H1 (cell line): ENCODE data around the gene WFIKKN1. TPM values are rescaled to one million over a fixed set of nuclear protein-coding genes. Genes with fewer than 3 reads are reported as not detected.

Experiments used
- CTCF ChIA-PET: fragments of 300-600 bp; sonication (Branson Sonifier 250); formaldehyde crosslinking; loops from one replicate; lab custom pipeline; 2021; ENCODE audit not compliant: partially characterized antibody; lab: Charles Lee
- POLR2A ChIA-PET: fragments of 300-600 bp; sonication (Branson Sonifier 250); formaldehyde crosslinking; loops from one replicate; lab custom pipeline; 2021; ENCODE audit warnings: inconsistent platforms; ENCODE audit not compliant: partially characterized antibody; lab: Charles Lee
- DNase-seq, 2 experiments: peaks; one replicate each; pipeline versions ENCODE4 v3.0.0 to v3.0.0-alpha.2; 2010 to 2022; ENCODE audit warnings: low spot score in 2 of 2, low read depth in 1 of 2, mixed read lengths in 1 of 2
- FAIRE-seq: peaks from 2 replicates; lab custom pipeline; 2011; peaks lifted over from hg19 to GRCh38; lab: Jason Lieb, UNC
- H2AFZ ChIP-seq: 2 replicates; pipeline ENCODE4 v1.8.1; 2012; ENCODE audit warnings: low read length, inconsistent platforms
- H2AK5ac ChIP-seq: 2 replicates; pipeline ENCODE4 v1.6.1; 2013; ENCODE audit warnings: low read depth, low read length
- H2BK120ac ChIP-seq: replicated peaks from 2 replicates; pipeline ENCODE3; 2013; ENCODE audit warnings: low read depth, low read length, inconsistent platforms
- H2BK12ac ChIP-seq: 2 replicates; pipeline ENCODE4 v1.6.1; 2013; ENCODE audit warnings: low read depth, low read length
- H2BK15ac ChIP-seq: 2 replicates; pipeline ENCODE4 v1.6.1; 2013; ENCODE audit warnings: low read length
- H2BK20ac ChIP-seq: 2 replicates; pipeline ENCODE4 v1.6.1; 2013; ENCODE audit warnings: low read length
- H2BK5ac ChIP-seq: 2 replicates; pipeline ENCODE4 v1.6.1; 2013; ENCODE audit warnings: low read depth, low read length
- H3K14ac ChIP-seq: 2 replicates; pipeline ENCODE4 v1.6.1; 2013; ENCODE audit warnings: inconsistent platforms; ENCODE audit not compliant: insufficient read length
- H3K18ac ChIP-seq: 2 replicates; pipeline ENCODE4 v1.6.1; 2013; ENCODE audit warnings: low read length; ENCODE audit errors: extremely low read depth
- H3K23ac ChIP-seq: 2 replicates; pipeline ENCODE4 v1.6.1; 2013; ENCODE audit warnings: inconsistent platforms; ENCODE audit not compliant: insufficient read length
- H3K23me2 ChIP-seq: 2 replicates; pipeline ENCODE4 v1.6.1; 2013; ENCODE audit warnings: low read depth, low read length
- H3K27ac ChIP-seq: 2 replicates; pipeline ENCODE4 v1.6.1; 2011; ENCODE audit warnings: low read depth, low read length, inconsistent platforms
- H3K27me3 ChIP-seq, 4 experiments: replicated peaks in 1 of 4; 1 replicate in 1 of 4; 2 replicates in 3 of 4; pipeline versions ENCODE4 v1.6.1 to v1.8.1; 2011 to 2013; ENCODE audit warnings: low read length in 3 of 4, mild to moderate bottlenecking in 3 of 4, inconsistent platforms in 2 of 4, mixed read lengths in 2 of 4, moderate library complexity in 1 of 4; ENCODE audit not compliant: control insufficient read depth in 3 of 4, insufficient read depth in 3 of 4; ENCODE audit errors: extremely low read depth in 1 of 4
- H3K36me3 ChIP-seq, 4 experiments: 2 replicates each; pipeline versions ENCODE4 v1.6.1 to v1.8.1; 2011 to 2013; ENCODE audit warnings: mild to moderate bottlenecking in 4 of 4, low read length in 3 of 4, moderate library complexity in 2 of 4, control low read depth in 1 of 4, inconsistent platforms in 1 of 4; ENCODE audit not compliant: insufficient read depth in 4 of 4, control insufficient read depth in 2 of 4
- H3K4ac ChIP-seq: replicated peaks from 2 replicates; pipeline ENCODE3; 2013; ENCODE audit warnings: low read length, low read depth, mixed read lengths, inconsistent platforms; ENCODE audit not compliant: insufficient read length
- H3K4me1 ChIP-seq, 4 experiments: replicated peaks in 1 of 4; 1 replicate in 1 of 4; 2 replicates in 3 of 4; pipeline versions ENCODE4 v1.6.1 to v1.8.1; 2011 to 2013; ENCODE audit warnings: low read length in 3 of 4, inconsistent platforms in 2 of 4, mixed read lengths in 1 of 4; ENCODE audit not compliant: insufficient read depth in 4 of 4, control insufficient read depth in 3 of 4
- H3K4me2 ChIP-seq, 2 experiments: 2 replicates each; pipeline versions ENCODE4 v1.6.1 to v1.8.1; 2011 to 2013; ENCODE audit warnings: low read depth in 2 of 2, low read length in 2 of 2, control low read depth in 1 of 2, inconsistent platforms in 1 of 2, mild to moderate bottlenecking in 1 of 2; ENCODE audit not compliant: insufficient read depth in 1 of 2
- H3K4me3 ChIP-seq, 4 experiments: fragments of 200-600, 300-600 bp in 1 of 4; sonication (generic), shearing (Covaris generic), sonication (Bioruptor Twin) in 1 of 4; 2 replicates each; pipeline versions ENCODE4 v1.5.1 to v1.8.1; 2011 to 2016; ENCODE audit warnings: low read length in 4 of 4, low read depth in 3 of 4, control low read depth in 2 of 4, inconsistent platforms in 2 of 4, mild to moderate bottlenecking in 2 of 4, mixed read lengths in 1 of 4, moderate library complexity in 1 of 4; ENCODE audit not compliant: insufficient read depth in 2 of 4; ENCODE audit errors: extremely low read depth in 1 of 4
- H3K56ac ChIP-seq: replicated peaks from 2 replicates; pipeline ENCODE3; 2013; ENCODE audit warnings: low read depth, mild to moderate bottlenecking, mixed read lengths, low read length, inconsistent platforms; ENCODE audit not compliant: insufficient read length
- H3K79me1 ChIP-seq: 2 replicates; pipeline ENCODE4 v1.6.1; 2013; ENCODE audit warnings: low read depth, low read length, control low read depth
- H3K79me2 ChIP-seq, 2 experiments: 2 replicates each; pipeline versions ENCODE4 v1.6.1 to v1.8.1; 2012 to 2013; ENCODE audit warnings: low read length in 2 of 2, mild to moderate bottlenecking in 2 of 2, inconsistent platforms in 1 of 2; ENCODE audit not compliant: insufficient read depth in 2 of 2, control insufficient read depth in 1 of 2
- H3K9ac ChIP-seq, 4 experiments: replicated peaks in 1 of 4; 1 replicate in 1 of 4; 2 replicates in 3 of 4; pipeline versions ENCODE4 v1.6.1 to v1.8.1; 2011 to 2013; ENCODE audit warnings: low read depth in 3 of 4, low read length in 3 of 4, control low read depth in 2 of 4, mild to moderate bottlenecking in 2 of 4, moderate library complexity in 2 of 4, inconsistent platforms in 1 of 4; ENCODE audit errors: extremely low read depth in 1 of 4
- H3K9me3 ChIP-seq, 2 experiments: 2 replicates each; pipeline versions ENCODE4 v1.6.1 to v1.8.1; 2012 to 2013; ENCODE audit warnings: mild to moderate bottlenecking in 2 of 2, moderate library complexity in 2 of 2, control low read depth in 1 of 2, inconsistent platforms in 1 of 2, low read depth in 1 of 2, low read length in 1 of 2, mixed read lengths in 1 of 2; ENCODE audit not compliant: insufficient read depth in 2 of 2
- H4K20me1 ChIP-seq, 2 experiments: replicated peaks in 1 of 2; 2 replicates each; pipeline versions ENCODE3 to v1.8.1; 2011 to 2013; ENCODE audit warnings: inconsistent platforms in 2 of 2, low read length in 2 of 2, mild to moderate bottlenecking in 1 of 2; ENCODE audit not compliant: insufficient read depth in 2 of 2, control insufficient read depth in 1 of 2
- H4K5ac ChIP-seq: 2 replicates; pipeline ENCODE4 v1.6.1; 2013; ENCODE audit warnings: low read length, low read depth, mixed read lengths, inconsistent platforms; ENCODE audit not compliant: insufficient read length
- H4K8ac ChIP-seq: 2 replicates; pipeline ENCODE4 v1.8.0; 2013; ENCODE audit warnings: mild to moderate bottlenecking, moderate library complexity, low read length, inconsistent platforms; ENCODE audit not compliant: insufficient read depth; ENCODE audit errors: extremely low read depth
- H4K91ac ChIP-seq: replicated peaks from 2 replicates; pipeline ENCODE3; 2013; ENCODE audit warnings: low read length, mixed read lengths, inconsistent platforms; ENCODE audit not compliant: insufficient read length
- CBX5 ChIP-seq: fragments of 300-800, 300-1000 bp; sonication (generic); IDR thresholded peaks from 2 replicates; pipeline ENCODE4 v1.7.1; 2016; ENCODE audit warnings: antibody characterized with exemption, low read length, low read depth
- CTBP2 ChIP-seq: IDR thresholded peaks from 2 replicates; pipeline ENCODE4 v1.7.0; 2011; ENCODE audit warnings: borderline replicate concordance, mild to moderate bottlenecking, moderate library complexity, mixed read lengths, low read length; ENCODE audit not compliant: insufficient read depth, insufficient read length
- CTCF ChIP-seq, 3 experiments: IDR thresholded peaks; 1 replicate in 2 of 3; 2 replicates in 1 of 3; pipeline versions ENCODE4 v1.5.1 to v1.6.1; 2011; ENCODE audit warnings: low read length in 3 of 3, mild to moderate bottlenecking in 3 of 3, inconsistent platforms in 2 of 3, low read depth in 1 of 3, moderate library complexity in 1 of 3; ENCODE audit not compliant: insufficient read depth in 1 of 3; ENCODE audit errors: control extremely low read depth in 1 of 3
- KDM1A ChIP-seq: fragments of 200-600, 300-600 bp; sonication (generic); IDR thresholded peaks from 2 replicates; pipeline ENCODE4 v1.7.1; 2016; ENCODE audit warnings: mild to moderate bottlenecking, low read length, borderline replicate concordance
- NANOG ChIP-seq: IDR thresholded peaks from 2 replicates; pipeline ENCODE4 v1.6.1; 2011; ENCODE audit warnings: low read length, low read depth, mild to moderate bottlenecking, inconsistent platforms; ENCODE audit not compliant: insufficient read depth, poor library complexity, severe bottlenecking
- POLR2AphosphoS5 ChIP-seq: IDR thresholded peaks from 2 replicates; pipeline ENCODE4 v1.6.1; 2011; ENCODE audit warnings: low read depth, low read length
- SP1 ChIP-seq: IDR thresholded peaks from 2 replicates; pipeline ENCODE4 v1.6.1; 2011; ENCODE audit warnings: low read depth, low read length
- SUZ12 ChIP-seq: fragments of 200-600 bp; sonication (generic); IDR thresholded peaks from 2 replicates; pipeline ENCODE4 v1.6.1; 2012; ENCODE audit warnings: mild to moderate bottlenecking, inconsistent platforms, low read length, moderate library complexity, mixed read lengths
- WGBS, 2 experiments: shearing (Covaris generic) in 1 of 2; methylation state at CpG; one replicate each; pipeline versions ENCODE4 v1.1.6 to v1.1.7; 2013 to 2015; ENCODE audit warnings: low lambda C conversion rate in 2 of 2, mixed read lengths in 2 of 2, inconsistent platforms in 1 of 2, low coverage in 1 of 2, missing lambda C conversion rate in 1 of 2; ENCODE audit not compliant: insufficient replicate concordance in 2 of 2, insufficient coverage in 1 of 2, insufficient read length in 1 of 2; ENCODE audit errors: extremely low coverage in 1 of 2, missing lambda C conversion rate in 1 of 2; 5-methylcytosine and 5-hydroxymethylcytosine counted together
- polyA plus RNA-seq, 7 experiments: library from polyadenylated mRNA; depleted of rRNA in 3 of 7; stranded (reverse) in 5 of 7; unstranded in 2 of 7; fragments of >200 nt in 5 of 7; fragments of 200-250 nt in 2 of 7; gene quantifications; 1 replicate in 5 of 7; 2 replicates in 1 of 7; 4 replicates in 1 of 7; pipeline versions ENCODE4 v1.2.1 to v1.2.3, GENCODE V29; 2011 to 2013; ENCODE audit warnings: missing spikeins in 2 of 7, mixed read lengths in 2 of 7
- total RNA-seq: library from RNA; stranded (reverse); fragmentation: NEBNext Ultra II Directional; extraction: Animal tissue kit (Norgen Biotek cat#: 25700); gene quantifications from 2 replicates; pipeline ENCODE4 v1.2.1, GENCODE V29; 2021

The WFIKKN1 gene
- total and polyA plus RNA-seq, 2 of the 8 experiments (the other 6 are each of a cell fraction or from before 2014, with no cell fraction given): 11.4 to 15.8 TPM

- H4K8ac ChIP-seq: peak overlapping the region; percentile 66
- peak overlapping the region; percentile 79 to 88 for H3K4me2 ChIP-seq
- H2BK20ac ChIP-seq: peak overlapping the region; percentile 55; the same call in 1 of the 2 replicates
- no peaks in the 10 kb centered on the region for H3K79me1 ChIP-seq
- DNase-seq (peak in 1 of 2 experiments; percentile 72), FAIRE-seq (no peak)
- peak overlapping the region; percentile 60 for H3K56ac ChIP-seq
- H2AFZ ChIP-seq: no peak overlapping the region
- H3K9ac ChIP-seq: peak overlapping the region in 2 of 4 experiments; percentile 4 to 8; a peak in 3 of 7 replicates
- H3K23me2 ChIP-seq: peaks cover 2% of the 10 kb centered on the region; the same call in 1 of the 2 replicates
- no peaks in the 10 kb centered on the region for H3K27me3 ChIP-seq
- WGBS, 2 experiments: 47% methylated on average over 24 of the region's 29 CpGs; no CpG with 5 or more reads in 1 of the 2 experiments
- H3K23ac ChIP-seq: no peak overlapping the region
- peaks cover 3 to 10% of the 10 kb centered on the region in 2 experiments for H4K20me1 ChIP-seq
- no peak overlapping the region for H3K14ac ChIP-seq
- H3K27ac ChIP-seq: peak overlapping the region; percentile 63; the same call in 1 of the 2 replicates
- H4K5ac ChIP-seq: peak overlapping the region; percentile 84
- ChIA-PET CTCF (interaction anchor here (1.0 to 2.1 kb wide), 5 partner anchors 8 to 45 kb away, joined by 3 to 7 read pairs (median 5); no protein-coding TSS in a partner anchor), POLR2A (interaction anchor here (0.6 to 1.6 kb wide), 23 partner anchors 8 to 206 kb away, joined by 3 to 11 read pairs (median 3); partner anchors contain the start of genes CAPN15, JMJD8, NHLRC4 and RAB40C)
- peak overlapping the region in 2 of 4 experiments; percentile 19 to 61; a peak in 4 of 8 replicates for H3K4me3 ChIP-seq
- H3K36me3 ChIP-seq: peaks cover 0 to 25% (median 3%) of the 10 kb centered on the region in 4 experiments; a peak in 4 of 8 replicates
- H2AK5ac ChIP-seq: peak overlapping the region; percentile 25; the same call in 1 of the 2 replicates
- H3K79me2 ChIP-seq: peaks cover 0 to 2% of the 10 kb centered on the region in 2 experiments; a peak in 1 of 4 replicates
- H2BK12ac ChIP-seq: peak overlapping the region; percentile 85; the same call in 1 of the 2 replicates
- peaks cover 0 to 27% (median 21%) of the 10 kb centered on the region in 4 experiments; a peak in 6 of 7 replicates for H3K4me1 ChIP-seq
- H2BK120ac ChIP-seq: peak overlapping the region; percentile 82
- no peaks in the 10 kb centered on the region for H3K9me3 ChIP-seq
- peak overlapping the region; percentile 92; the same call in 1 of the 2 replicates for H2BK15ac ChIP-seq
- H4K91ac ChIP-seq: peak overlapping the region; percentile 63
- peak overlapping the region; percentile 96 for H3K18ac ChIP-seq
- H3K4ac ChIP-seq: peak overlapping the region; percentile 90
- H2BK5ac ChIP-seq: peak overlapping the region; percentile 94; the same call in 1 of the 2 replicates
- TF ChIP-seq CTCF (IDR thresholded peaks at IDR 0.05; ENCODE audit: control extremely low read depth in 1 of 3, insufficient read depth in 1 of 3, low read depth in 1 of 3, low read length in 3 of 3) (no peak), CTBP2 (no peak), SP1 (peak; percentile 59), POLR2AphosphoS5 (0 out of 2 replicates have a peak, but pooled peaks have one; percentile 23), CBX5 (no peak), NANOG (no peak), KDM1A (no peak), SUZ12 (no peak)
Observed at GRCh38 chr16:630249-630814, 453 bp upstream of the WFIKKN1 start.
